OCI-LY7 (cell line): ENCODE results near the gene PPP1R37. TPM values are rescaled to one million over a fixed set of nuclear protein-coding genes. Genes with fewer than 3 reads are reported as not detected.
A peak's percentile ranks its signal among the peaks of the same experiment; 100 is the strongest.

Source experiments
- BruUV-seq: library from RNA; stranded (reverse); fragments of 400-500 nt; replicated peaks from 2 replicates; lab custom pipeline; 2021; lab: Mats Ljungman, UMichigan
- CTCF ChIA-PET: fragments of 300-600 bp; sonication (Branson Sonifier 250); formaldehyde crosslinking; loops from one replicate; lab custom pipeline; 2022; ENCODE audit warnings: antibody characterized with exemption; ENCODE audit not compliant: unreplicated experiment; lab: Charles Lee
- POLR2A ChIA-PET: fragments of 300-600 bp; sonication (Branson Sonifier 250); formaldehyde crosslinking; loops from one replicate; lab custom pipeline; 2022; ENCODE audit warnings: antibody characterized with exemption; lab: Charles Lee
- DNase-seq: peaks from one replicate; pipeline ENCODE4 v3.0.0-alpha.2; 2015; ENCODE audit warnings: low spot score
- H2AFZ ChIP-seq: fragments of 200-600 bp; sonication (generic), shearing (Covaris generic); 2 replicates; pipeline ENCODE4 v1.6.1; 2014; ENCODE audit warnings: mild to moderate bottlenecking, antibody characterized with exemption, low read length, moderate library complexity
- H3K27ac ChIP-seq: fragments of 200-600 bp; sonication (generic); 2 replicates; pipeline ENCODE4 v1.5.1; 2014; ENCODE audit warnings: mixed run types, low read depth, mild to moderate bottlenecking, moderate library complexity, low read length, inconsistent platforms; ENCODE audit not compliant: poor library complexity, severe bottlenecking
- H3K36me3 ChIP-seq: fragments of 200-600 bp; sonication (generic); 2 replicates; pipeline ENCODE4 v1.6.1; 2014; ENCODE audit warnings: mild to moderate bottlenecking, antibody characterized with exemption, low read length, moderate library complexity, mixed read lengths; ENCODE audit not compliant: insufficient read depth
- H3K4me1 ChIP-seq: fragments of 200-600 bp; sonication (generic); 2 replicates; pipeline ENCODE4 v1.5.1; 2014; ENCODE audit warnings: mild to moderate bottlenecking, low read length; ENCODE audit not compliant: insufficient read depth, poor library complexity, severe bottlenecking
- H3K4me2 ChIP-seq: fragments of 200-600 bp; sonication (generic); 2 replicates; pipeline ENCODE4 v1.6.1; 2014; ENCODE audit warnings: mild to moderate bottlenecking, low read length
- H3K4me3 ChIP-seq: fragments of 200-600 bp; sonication (generic); 2 replicates; pipeline ENCODE4 v1.5.1; 2014; ENCODE audit warnings: mild to moderate bottlenecking, low read depth, low read length; ENCODE audit not compliant: poor library complexity, severe bottlenecking
- H3K79me2 ChIP-seq: fragments of 200-600 bp; sonication (generic); 2 replicates; pipeline ENCODE4 v1.6.1; 2016; ENCODE audit warnings: low read depth, mild to moderate bottlenecking, low read length, moderate library complexity, mixed read lengths; ENCODE audit not compliant: insufficient read depth
- H3K9me2 ChIP-seq: fragments of 200-600 bp; sonication (generic); 2 replicates; pipeline ENCODE4 v1.6.1; 2016; ENCODE audit warnings: mild to moderate bottlenecking, low read length, mixed read lengths; ENCODE audit not compliant: insufficient read depth
- H3K9me3 ChIP-seq: fragments of 200-600 bp; sonication (generic); 2 replicates; pipeline ENCODE4 v1.6.1; 2014; ENCODE audit warnings: mild to moderate bottlenecking, mixed run types, low read length, mixed read lengths
- H4K20me1 ChIP-seq: fragments of 200-600 bp; sonication (generic); 2 replicates; pipeline ENCODE4 v1.6.1; 2014; ENCODE audit warnings: mild to moderate bottlenecking, antibody characterized with exemption, low read length, moderate library complexity, mixed read lengths; ENCODE audit not compliant: insufficient read depth
- CTCF ChIP-seq: fragments of 200-600 bp; sonication (generic); conservative IDR thresholded peaks from 2 replicates; pipeline ENCODE4 v1.5.1; 2014; ENCODE audit warnings: mild to moderate bottlenecking, antibody characterized with exemption, low read length, moderate library complexity, mixed read lengths
- EZH2phosphoT487 ChIP-seq: fragments of 200-600 bp; sonication (generic); IDR thresholded peaks from 2 replicates; pipeline ENCODE4 v1.6.1; 2018; ENCODE audit warnings: low read depth, borderline replicate concordance, mild to moderate bottlenecking, mixed run types, antibody characterized with exemption, low read length, moderate library complexity, mixed read lengths
- intact Hi-C: fragments of 100-400 bp; cut with micrococcal nuclease; formaldehyde crosslinking; loops from one replicate; pipeline ENCODE4 v1.10.0; 2022; ENCODE audit not compliant: unreplicated experiment
- total RNA-seq, 2 experiments: library from RNA; depleted of rRNA in 1 of 2; stranded (reverse); fragments of >200 nt in 1 of 2; shearing (Covaris generic) in 1 of 2; gene quantifications; 2 replicates each; pipeline ENCODE4 v1.2.3, GENCODE V29; 2014 to 2022

PPP1R37 gene
- total RNA-seq, 2 experiments from 2014 or later: 24.7 to 48.6 TPM

DNA sequence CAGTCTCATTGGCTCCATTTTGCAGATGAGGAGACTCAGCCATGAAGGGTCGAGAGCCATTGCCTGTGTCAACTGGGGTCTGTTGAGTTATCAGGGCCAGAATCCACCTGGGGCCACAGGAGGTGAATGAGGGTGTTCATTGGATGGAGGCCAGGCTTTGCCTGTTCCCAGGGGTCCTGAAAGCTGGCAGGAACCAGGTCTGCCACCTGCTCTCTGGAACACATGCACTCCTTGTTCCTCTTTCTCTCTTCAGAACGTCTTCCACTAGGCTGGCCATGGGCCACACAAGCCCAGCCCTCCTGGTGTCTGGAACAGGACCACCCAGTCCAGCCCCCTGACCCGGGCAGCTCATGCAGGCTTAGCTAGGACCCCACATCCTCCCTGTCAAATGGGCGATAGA is 21.1 kb downstream of the PPP1R37 start:
- CTCF ChIA-PET: no interaction called here
- Histone ChIP-seq H3K36me3 (no peaks in the 10 kb centered on the region), H3K4me2 (peak overlapping the region; percentile 8; the same call in 1 of the 2 replicates), H3K9me2 (no peaks in the 10 kb centered on the region), H3K79me2 (peaks cover 38% of the 10 kb centered on the region; the same call in 1 of the 2 replicates), H3K9me3 (no peaks in the 10 kb centered on the region), H3K4me3 (no peak overlapping the region), H4K20me1 (0 out of 2 replicates have a peak, but pooled peaks cover 7% of the 10 kb centered on the region), H3K27ac (no peak overlapping the region), H3K4me1 (peaks cover 44% of the 10 kb centered on the region), H2AFZ (no peak overlapping the region)
- TF ChIP-seq EZH2phosphoT487 (no peak), CTCF (no peak)
- POLR2A ChIA-PET: no interaction called here
- intact Hi-C loops: no loop called here
- peak; percentile 24 for DNase-seq
- BruUV-seq: no TSS peak

GRCh38 chr19:45115809-45116615 is 23.0 kb downstream of the PPP1R37 start:
- peaks cover 5% of the 10 kb centered on the region for H3K36me3 ChIP-seq
- H3K27ac ChIP-seq: no peak overlapping the region
- no peak overlapping the region for H3K4me3 ChIP-seq
- BruUV-seq: no TSS peak
- ChIA-PET POLR2A (no interaction called here), CTCF (no interaction called here)
- no peak overlapping the region for H2AFZ ChIP-seq
- H4K20me1 ChIP-seq: 0 out of 2 replicates have a peak, but pooled peaks cover 7% of the 10 kb centered on the region
- TF ChIP-seq CTCF (no peak), EZH2phosphoT487 (no peak)
- no peaks in the 10 kb centered on the region for H3K9me2 ChIP-seq
- H3K4me2 ChIP-seq: no peak overlapping the region
- intact Hi-C loops: no loop called here
- DNase-seq: no peak
- no peaks in the 10 kb centered on the region for H3K9me3 ChIP-seq
- peaks cover 49% of the 10 kb centered on the region for H3K4me1 ChIP-seq
- peaks cover 31% of the 10 kb centered on the region; the same call in 1 of the 2 replicates for H3K79me2 ChIP-seq

- Histone ChIP-seq H3K4me3 (no peak overlapping the region), H3K79me2 (peaks cover 33% of the 10 kb centered on the region; the same call in 1 of the 2 replicates), H3K27ac (peak overlapping the region; percentile 66), H2AFZ (no peak overlapping the region), H3K4me1 (peaks cover 55% of the 10 kb centered on the region), H3K36me3 (peaks cover 5% of the 10 kb centered on the region), H4K20me1 (0 out of 2 replicates have a peak, but pooled peaks cover 7% of the 10 kb centered on the region), H3K9me2 (no peaks in the 10 kb centered on the region), H3K9me3 (no peaks in the 10 kb centered on the region), H3K4me2 (peak overlapping the region; percentile 67)
- no TSS peak for BruUV-seq
- DNase-seq: peak; percentile 50
- ChIA-PET POLR2A (no interaction called here), CTCF (interaction anchor here (0.6 kb wide), 1 partner anchor 1760 kb away, joined by 3 read pairs; no protein-coding TSS in a partner anchor)
- intact Hi-C loops: no loop called here
- no peak for TF ChIP-seq EZH2phosphoT487
- no peak for TF ChIP-seq CTCF
Observed at GRCh38 chr19:45117167-45117594, 24.2 kb downstream of the PPP1R37 start.
